KBM-7 (cell line): Measurements from ENCODE around the gene HEMK1.
A peak's percentile ranks its signal among the peaks of the same experiment; 100 is the strongest.

Experiments used
- DNase-seq: peaks from one replicate; pipeline ENCODE4 v3.0.0-alpha.2; 2015
- in situ Hi-C: fragments of 300-500 bp; cut with MboI; formaldehyde crosslinking; loops from 2 replicates; pipeline ENCODE4 v1.14.3; 2020; ENCODE audit warnings: low sequenced_read_pairs, low pct_unique_long_range_greater_than_20kb, mixed read lengths

The HEMK1 gene

GRCh38 chr3:50624634-50625033 is 55.3 kb downstream of the HEMK1 start:
- DNase-seq, result no peak
- in situ Hi-C loops, result no loop called here

- in situ Hi-C loops, result no loop called here
- no peak for DNase-seq
Measured at GRCh38 chr3:50625231-50626182, 56.2 kb downstream of the HEMK1 start.

- no peak for DNase-seq
- in situ Hi-C loops, result no loop called here
Measured at GRCh38 chr3:50626401-50626800, 57.1 kb downstream of the HEMK1 start.

GRCh38 chr3:50627407-50628051 is 58.2 kb downstream of the HEMK1 start:
- peak; percentile 46 for DNase-seq
- in situ Hi-C loops, result no loop called here

- in situ Hi-C loops, result no loop called here
- no peak for DNase-seq
Measured at GRCh38 chr3:50628601-50629000, 59.3 kb downstream of the HEMK1 start.

- in situ Hi-C loops, result no loop called here
- no peak for DNase-seq
Measured at GRCh38 chr3:50630394-50630793, 61.1 kb downstream of the HEMK1 start.

- in situ Hi-C loops, result no loop called here
- peak; percentile 23 for DNase-seq
Measured at GRCh38 chr3:50630877-50631276, 61.6 kb downstream of the HEMK1 start.

- in situ Hi-C loops, result no loop called here
- peak; percentile 65 for DNase-seq
Measured at GRCh38 chr3:50632450-50632849, 63.1 kb downstream of the HEMK1 start.

- DNase-seq, result no peak
- in situ Hi-C loops, result no loop called here
Measured at GRCh38 chr3:50633230-50633790, 64.0 kb downstream of the HEMK1 start.

GRCh38 chr3:50635066-50635465 is 65.7 kb downstream of the HEMK1 start:
- DNase-seq, result no peak
- in situ Hi-C loops, result no loop called here

GRCh38 chr3:50637011-50637410 is 67.7 kb downstream of the HEMK1 start:
- in situ Hi-C loops, result no loop called here
- no peak for DNase-seq

GRCh38 chr3:50637945-50638344 is 68.6 kb downstream of the HEMK1 start:
- in situ Hi-C loops, result no loop called here

GRCh38 chr3:50639055-50639494 is 69.8 kb downstream of the HEMK1 start:
- in situ Hi-C loops, result no loop called here
- DNase-seq, result no peak

More at GRCh38 chr3:50637945-50638344, 68.6 kb downstream of the HEMK1 start:
- DNase-seq, result peak; percentile 25

GRCh38 chr3:50642382-50642781 is 73.1 kb downstream of the HEMK1 start:
- no peak for DNase-seq
- in situ Hi-C loops, result no loop called here

GRCh38 chr3:50644561-50644960 is 75.2 kb downstream of the HEMK1 start:
- in situ Hi-C loops, result no loop called here
- DNase-seq, result no peak

GRCh38 chr3:50645378-50645777 is 76.1 kb downstream of the HEMK1 start:
- DNase-seq, result no peak
- in situ Hi-C loops, result no loop called here
